Left kidney (tissue), 2 donors: ENCODE results near the gene FOXD1. TPM values are rescaled to one million over a fixed set of nuclear protein-coding genes. Genes with fewer than 3 reads are reported as not detected.
"Not testable (repeated sequence)": the region's sequence is repeated elsewhere in the genome, so short reads cannot be mapped to it uniquely, and the experiment has no call there.

Experiments
- DNase-seq: peaks from one replicate; pipeline ENCODE4 v3.0.0-alpha.2; 2013
- polyA plus RNA-seq: library from polyadenylated mRNA; unstranded; fragments of 120-200 nt; gene quantifications from one replicate; pipeline ENCODE4 v1.2.1, GENCODE V29; 2013; ENCODE audit not compliant: insufficient read length

Gene FOXD1
- polyA plus RNA-seq, 1 donor: 11.1 TPM

- DNase-seq: no peak
Observed at GRCh38 chr5:73469878-73470277, 21.3 kb upstream of the FOXD1 start.

- not testable (repeated sequence) for DNase-seq
Observed at GRCh38 chr5:73468638-73469037, 20.1 kb upstream of the FOXD1 start.

GRCh38 chr5:73464016-73464745, 15.6 kb upstream of the FOXD1 start:
- peak; percentile 27 for DNase-seq

GRCh38 chr5:73460133-73460532, 11.6 kb upstream of the FOXD1 start:
- DNase-seq: no peak

- DNase-seq: no peak
Observed at GRCh38 chr5:73459366-73459765, 10.8 kb upstream of the FOXD1 start.

GRCh38 chr5:73456462-73456861, 7.9 kb upstream of the FOXD1 start:
- DNase-seq: not testable (repeated sequence)

GRCh38 chr5:73454379-73455036, 5.9 kb upstream of the FOXD1 start:
- peak; percentile 75 for DNase-seq

GRCh38 chr5:73452215-73452614, 3.6 kb upstream of the FOXD1 start:
- DNase-seq: no peak

- DNase-seq: no peak
Observed at GRCh38 chr5:73451224-73452130, 2.9 kb upstream of the FOXD1 start.

GRCh38 chr5:73450672-73451223, 2.2 kb upstream of the FOXD1 start:
- peak; percentile 53 for DNase-seq

GRCh38 chr5:73450137-73450536, 1.6 kb upstream of the FOXD1 start:
- no peak for DNase-seq

- DNase-seq: peak; percentile 30
Observed at GRCh38 chr5:73447530-73448462, 781 bp downstream of the FOXD1 start.

- peak; percentile 19 for DNase-seq
Observed at GRCh38 chr5:73446631-73447529, 1.7 kb downstream of the FOXD1 start.

- peak; percentile 28 for DNase-seq
Observed at GRCh38 chr5:73445665-73446630, 2.6 kb downstream of the FOXD1 start.

GRCh38 chr5:73444499-73445438, 3.8 kb downstream of the FOXD1 start:
- peak; percentile 33 for DNase-seq

GRCh38 chr5:73443829-73444498, 4.6 kb downstream of the FOXD1 start:
- DNase-seq: peak; percentile 78

- DNase-seq: no peak
Observed at GRCh38 chr5:73442996-73443627, 5.5 kb downstream of the FOXD1 start.
